Muscle of leg (tissue), 11 donors: ENCODE measurements around the gene FLT3. TPM values are rescaled to one million over a fixed set of nuclear protein-coding genes. Genes with fewer than 3 reads are reported as not detected.
A peak's percentile ranks its signal among the peaks of the same experiment; 100 is the strongest.

Source experiments
- DNase-seq: peaks from one replicate; pipeline ENCODE4 v3.0.0; 2013
- H3K27ac ChIP-seq: one replicate; pipeline ENCODE4 v1.5.1; 2013; ENCODE audit warnings: mild to moderate bottlenecking, low read length, control low read depth
- H3K27me3 ChIP-seq: one replicate; pipeline ENCODE4 v1.6.1; 2013; ENCODE audit warnings: low read length; ENCODE audit not compliant: control insufficient read depth, insufficient read depth
- H3K36me3 ChIP-seq: one replicate; pipeline ENCODE4 v1.6.1; 2013; ENCODE audit warnings: low read length; ENCODE audit not compliant: control insufficient read depth, insufficient read depth
- H3K4me1 ChIP-seq: one replicate; pipeline ENCODE4 v1.6.1; 2013; ENCODE audit warnings: low read length; ENCODE audit not compliant: control insufficient read depth, insufficient read depth
- H3K4me3 ChIP-seq: one replicate; pipeline ENCODE4 v1.5.1; 2013; ENCODE audit warnings: low read length, control low read depth
- H3K9me3 ChIP-seq: replicated peaks from 2 replicates; pipeline ENCODE4 v1.6.1; 2013; ENCODE audit warnings: low read depth, low read length; ENCODE audit not compliant: control insufficient read depth
- WGBS: methylation state at CpG from one replicate; pipeline ENCODE4 v1.1.5; 2013; ENCODE audit warnings: missing lambda C conversion rate; ENCODE audit not compliant: insufficient coverage; 5-methylcytosine and 5-hydroxymethylcytosine counted together
- polyA plus RNA-seq, 8 donors: library from polyadenylated mRNA; unstranded; fragments of 120-200 nt; gene quantifications; one replicate each; pipeline versions ENCODE4 v1.2.1 to v1.2.3, GENCODE V29; 2013; ENCODE audit warnings: inconsistent platforms in 1 of 8, low replicate concordance in 1 of 8; ENCODE audit not compliant: insufficient read length in 8 of 8, insufficient read depth in 1 of 8
- total RNA-seq: library from RNA; stranded (reverse); fragments of 120-200 nt; gene quantifications from one replicate; pipeline ENCODE4 v1.2.4, GENCODE V29; 2013

The FLT3 gene
- total and polyA plus RNA-seq, 9 donors = 0.08 to 0.32 (median 0.16) TPM

DNA sequence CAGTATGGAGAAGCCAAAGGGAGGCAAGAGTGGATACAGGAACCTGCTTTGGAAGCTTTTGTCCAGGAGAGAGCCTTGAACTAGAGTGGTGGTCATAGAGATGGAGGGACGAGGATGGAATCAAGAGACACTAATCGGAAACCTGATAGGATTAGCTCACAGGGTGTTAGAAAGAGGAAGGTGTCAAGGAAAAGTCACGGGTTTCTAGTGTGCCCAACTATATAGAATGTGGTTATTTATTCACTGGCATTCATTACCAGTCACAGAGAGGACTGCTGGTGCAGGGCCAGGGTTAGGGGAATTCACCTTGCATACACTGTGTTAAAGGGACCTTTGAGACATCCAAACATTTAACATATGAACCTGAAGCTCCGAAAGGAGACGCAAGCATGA, 68.5 kb downstream of the FLT3 start:
- H3K9me3 ChIP-seq = no peaks in the 10 kb centered on the region
- 55% methylated on average over 2 of the region's 5 CpGs for WGBS
- H3K27ac ChIP-seq = no peak overlapping the region
- DNase-seq = peak; percentile 13
- no peaks in the 10 kb centered on the region for H3K4me1 ChIP-seq
- H3K4me3 ChIP-seq = no peak overlapping the region
- H3K36me3 ChIP-seq = no peaks in the 10 kb centered on the region
- peaks cover 4% of the 10 kb centered on the region for H3K27me3 ChIP-seq

GRCh38 chr13:28031220-28031895, 69.0 kb downstream of the FLT3 start:
- Histone ChIP-seq H3K27me3 (peaks cover 4% of the 10 kb centered on the region), H3K27ac (no peak overlapping the region), H3K4me1 (no peaks in the 10 kb centered on the region), H3K9me3 (no peaks in the 10 kb centered on the region), H3K36me3 (no peaks in the 10 kb centered on the region), H3K4me3 (no peak overlapping the region)
- peak; percentile 60 for DNase-seq
- 86% methylated on average over 10 of the region's 10 CpGs for WGBS

GRCh38 chr13:28027607-28028364, 72.6 kb downstream of the FLT3 start:
- Histone ChIP-seq H3K9me3 (no peaks in the 10 kb centered on the region), H3K27ac (no peak overlapping the region), H3K36me3 (no peaks in the 10 kb centered on the region), H3K27me3 (peaks cover 2% of the 10 kb centered on the region), H3K4me3 (no peak overlapping the region), H3K4me1 (no peaks in the 10 kb centered on the region)
- 86% methylated on average over 3 of the region's 8 CpGs for WGBS
- no peak for DNase-seq

- H3K4me3 ChIP-seq = no peak overlapping the region
These were observed 73.3 kb downstream of the FLT3 start for GRCh38 chr13:28027071-28027470.

DNA sequence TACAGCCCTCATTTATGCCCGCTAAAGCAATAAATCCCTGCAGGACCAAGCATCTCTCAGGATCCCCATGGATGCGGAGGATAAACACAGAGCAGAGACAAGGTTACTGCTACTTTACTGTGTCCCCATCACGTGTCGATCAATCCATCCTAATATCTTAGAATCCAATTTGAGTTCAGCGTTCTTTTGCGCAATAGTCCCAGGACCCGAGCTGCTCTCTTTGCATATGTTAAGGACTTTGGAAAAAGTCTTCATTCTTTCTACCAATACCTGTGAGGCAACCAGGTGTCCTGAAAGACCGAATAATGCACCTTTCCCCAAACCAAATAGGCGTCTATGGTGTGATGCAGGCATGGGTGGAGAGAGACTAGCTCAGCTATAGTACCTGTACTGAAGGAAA, 73.9 kb downstream of the FLT3 start:
- Histone ChIP-seq H3K27ac (no peak overlapping the region), H3K4me3 (no peak overlapping the region), H3K27me3 (no peaks in the 10 kb centered on the region), H3K36me3 (no peaks in the 10 kb centered on the region), H3K4me1 (no peaks in the 10 kb centered on the region), H3K9me3 (no peaks in the 10 kb centered on the region)
- WGBS = 100% methylated on average over 3 of the region's 9 CpGs
- no peak for DNase-seq

More at GRCh38 chr13:28027071-28027470, 73.3 kb downstream of the FLT3 start:
- Histone ChIP-seq H3K9me3 (no peaks in the 10 kb centered on the region), H3K27ac (no peak overlapping the region), H3K27me3 (peaks cover 2% of the 10 kb centered on the region), H3K4me1 (no peaks in the 10 kb centered on the region), H3K36me3 (no peaks in the 10 kb centered on the region)
- no peak for DNase-seq

- DNase-seq = no peak
- WGBS = 33% methylated on average over 1 of the region's 9 CpGs
- Histone ChIP-seq H3K9me3 (no peaks in the 10 kb centered on the region), H3K27ac (no peak overlapping the region), H3K4me1 (no peaks in the 10 kb centered on the region), H3K27me3 (no peaks in the 10 kb centered on the region), H3K4me3 (no peak overlapping the region), H3K36me3 (no peaks in the 10 kb centered on the region)
These were observed 77.4 kb downstream of the FLT3 start for GRCh38 chr13:28022848-28023518.

GRCh38 chr13:28014301-28014700, 86.1 kb downstream of the FLT3 start:
- Histone ChIP-seq H3K4me3 (no peak overlapping the region), H3K36me3 (no peaks in the 10 kb centered on the region), H3K27me3 (peaks cover 2% of the 10 kb centered on the region), H3K9me3 (no peaks in the 10 kb centered on the region), H3K27ac (no peak overlapping the region), H3K4me1 (no peaks in the 10 kb centered on the region)
- DNase-seq = no peak
- no CpG with 5 or more reads among the region's 3 CpGs for WGBS

GRCh38 chr13:28013482-28013881, 86.9 kb downstream of the FLT3 start:
- Histone ChIP-seq H3K36me3 (no peaks in the 10 kb centered on the region), H3K4me1 (no peaks in the 10 kb centered on the region), H3K4me3 (no peak overlapping the region), H3K27me3 (peaks cover 2% of the 10 kb centered on the region), H3K27ac (no peak overlapping the region), H3K9me3 (no peaks in the 10 kb centered on the region)
- no CpG with 5 or more reads among the region's 1 CpG for WGBS
- no peak for DNase-seq

DNA sequence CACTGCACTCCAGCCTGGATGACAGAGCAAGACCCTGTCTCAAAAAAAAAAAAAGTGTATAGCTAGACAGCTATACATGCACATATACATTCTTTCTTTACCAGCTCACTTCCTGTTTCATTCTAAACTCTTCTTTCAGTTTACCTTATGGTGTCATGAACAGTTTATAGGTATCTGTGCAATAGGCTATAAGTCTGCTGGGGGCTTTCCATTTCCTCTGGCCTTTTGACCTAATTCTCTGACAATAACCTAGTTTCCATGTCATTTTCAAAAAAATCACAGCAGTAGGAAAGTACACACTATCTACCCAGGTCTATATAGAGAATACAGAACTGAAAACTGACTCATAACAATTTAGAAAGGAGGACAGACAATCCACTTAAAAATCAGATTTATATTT, 87.5 kb downstream of the FLT3 start:
- DNase-seq = no peak
- Histone ChIP-seq H3K4me1 (no peaks in the 10 kb centered on the region), H3K27ac (no peak overlapping the region), H3K4me3 (no peak overlapping the region), H3K27me3 (peaks cover 2% of the 10 kb centered on the region), H3K9me3 (no peaks in the 10 kb centered on the region), H3K36me3 (no peaks in the 10 kb centered on the region)

DNA sequence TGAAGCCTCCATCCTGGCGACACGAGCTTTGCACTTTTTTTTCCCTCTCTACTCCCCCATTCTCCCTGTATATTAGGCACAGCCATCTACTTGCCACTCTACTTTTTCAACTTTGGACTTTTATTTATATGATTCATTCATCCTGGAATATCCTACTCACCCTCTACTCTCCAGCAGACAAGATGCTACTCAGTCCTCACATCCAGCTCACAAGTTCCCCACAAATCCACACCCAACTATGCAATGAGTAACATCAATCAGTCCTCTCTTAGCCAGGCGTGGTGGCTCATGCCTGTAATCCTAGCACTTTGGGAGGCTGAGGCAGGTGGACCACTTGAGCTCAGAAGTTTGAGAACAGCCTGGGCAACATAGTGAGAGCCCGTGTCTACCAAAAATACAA, 88.0 kb downstream of the FLT3 start:
- 74% methylated on average over 4 of the region's 4 CpGs for WGBS
- Histone ChIP-seq H3K4me1 (no peaks in the 10 kb centered on the region), H3K27me3 (peaks cover 2% of the 10 kb centered on the region), H3K4me3 (no peak overlapping the region), H3K9me3 (no peaks in the 10 kb centered on the region), H3K27ac (no peak overlapping the region), H3K36me3 (no peaks in the 10 kb centered on the region)
- no peak for DNase-seq
